GM21526 (cell line): ENCODE measurements around the gene GGPS1.
"Not testable (repeated sequence)": the region's sequence is repeated elsewhere in the genome, so short reads cannot be mapped to it uniquely, and the experiment has no call there.

ENCODE experiments used
- ATAC-seq: cut with Tn5 transposase; IDR thresholded peaks from one replicate; pipeline ENCODE4 v1.9.1; 2021; ENCODE audit warnings: moderate library complexity; ENCODE audit not compliant: unreplicated experiment, low FRiP score

Gene GGPS1

GRCh38 chr1:235304549-235305451, 23.6 kb upstream of the GGPS1 start:
- no peak for ATAC-seq

- no peak for ATAC-seq
These were observed 20.9 kb upstream of the GGPS1 start for GRCh38 chr1:235307158-235308124.

- ATAC-seq: not testable (repeated sequence)
These were observed 19.2 kb upstream of the GGPS1 start for GRCh38 chr1:235309206-235309605.

GRCh38 chr1:235313262-235313661, 15.1 kb upstream of the GGPS1 start:
- no peak for ATAC-seq

- no peak for ATAC-seq
These were observed 14.3 kb upstream of the GGPS1 start for GRCh38 chr1:235313931-235314678.

- no peak for ATAC-seq
These were observed 13.2 kb upstream of the GGPS1 start for GRCh38 chr1:235315173-235315572.

- no peak for ATAC-seq
These were observed 12.6 kb upstream of the GGPS1 start for GRCh38 chr1:235315735-235316134.

GRCh38 chr1:235317168-235317567, 11.2 kb upstream of the GGPS1 start:
- no peak for ATAC-seq

- no peak for ATAC-seq
These were observed 9.1 kb upstream of the GGPS1 start for GRCh38 chr1:235319255-235319654.

- no peak for ATAC-seq
These were observed 7.7 kb upstream of the GGPS1 start for GRCh38 chr1:235320521-235321179.

GRCh38 chr1:235324296-235324695, 4.1 kb upstream of the GGPS1 start:
- no peak for ATAC-seq

- ATAC-seq: no peak
These were observed 3.2 kb upstream of the GGPS1 start for GRCh38 chr1:235325139-235325538.

- ATAC-seq: no peak
These were observed 2.5 kb upstream of the GGPS1 start for GRCh38 chr1:235325854-235326253.

GRCh38 chr1:235326719-235327558, 1.4 kb upstream of the GGPS1 start:
- no peak for ATAC-seq

- peak; percentile 6 for ATAC-seq
These were observed 655 bp upstream of the GGPS1 start, which contains the start of gene ARID4B for GRCh38 chr1:235327559-235328270. Gene ARID4B, minus strand, starts transcription at chr1:235328179. Its CDS starts 1,260 bp downstream, at chr1:235326919.

GRCh38 chr1:235329139-235329902, 951 bp downstream of the GGPS1 start:
- ATAC-seq: peak; percentile 21

- no peak for ATAC-seq
These were observed 2.5 kb downstream of the GGPS1 start for GRCh38 chr1:235330918-235331285.

GRCh38 chr1:235331401-235331800, 3.0 kb downstream of the GGPS1 start:
- ATAC-seq: no peak
